HCT116 (cell line): ENCODE data around the gene RAB39A. TPM values are rescaled to one million over a fixed set of nuclear protein-coding genes. Genes with fewer than 3 reads are reported as not detected.

ENCODE experiments used
- ATAC-seq: fragments of 200-7000 bp; cut with Tn5 transposase; 2 replicates; pipeline ENCODE4 v1.9.1; 2020; ENCODE audit warnings: mild to moderate bottlenecking, moderate library complexity
- BruUV-seq: library from RNA; stranded (reverse); fragments of 400-500 nt; replicated peaks from 2 replicates; lab custom pipeline; 2021; lab: Mats Ljungman, UMichigan
- CTCF ChIA-PET: fragments of 300-600 bp; sonication (Branson Sonifier 250); formaldehyde crosslinking; loops from one replicate; lab custom pipeline; 2021; ENCODE audit warnings: antibody characterized with exemption; lab: Charles Lee
- POLR2A ChIA-PET: fragments of 300-600, 350-600 bp; sonication (Branson Sonifier 250); formaldehyde crosslinking; loops from one replicate; lab custom pipeline; 2021; ENCODE audit warnings: antibody characterized with exemption; lab: Charles Lee
- RAD21 ChIA-PET, 2 experiments: fragments of 300-600 bp; sonication (Branson Sonifier 250); formaldehyde crosslinking; loops; one replicate each; lab custom pipeline; 2023; ENCODE audit warnings: low total read pairs in 2 of 2; ENCODE audit not compliant: uncharacterized antibody in 2 of 2, unreplicated experiment in 2 of 2, low non-redundant PET in 1 of 2; lab: Charles Lee
- DNase-seq: peaks from one replicate; pipeline ENCODE4 v3.0.0-alpha.2; 2010; ENCODE audit warnings: low read depth, low spot score
- H2AFZ ChIP-seq: fragments of 200-600 bp; shearing (Covaris generic), sonication (generic); 2 replicates; pipeline ENCODE4 v1.6.1; 2017; ENCODE audit warnings: low read depth, mixed run types, mixed read lengths, antibody characterized with exemption, low read length; ENCODE audit not compliant: poor library complexity, severe bottlenecking
- H3K27ac ChIP-seq: 2 replicates; pipeline ENCODE4 v1.5.1; 2012; ENCODE audit warnings: low read depth, low read length
- H3K27me3 ChIP-seq: fragments of 200-600 bp; sonication (generic); 2 replicates; pipeline ENCODE4 v1.6.1; 2016; ENCODE audit warnings: mixed run types, low read length, mixed read lengths; ENCODE audit not compliant: insufficient read depth
- H3K36me3 ChIP-seq, 2 experiments: fragments of 200-500 bp in 1 of 2; fragments of 200-600 bp in 1 of 2; sonication (Bioruptor generic) in 1 of 2; sonication (generic) in 1 of 2; 2 replicates each; pipeline versions ENCODE4 v1.5.1 to v1.6.1; 2014 to 2016; ENCODE audit warnings: low read length in 2 of 2, inconsistent platforms in 1 of 2, mixed read lengths in 1 of 2, mixed run types in 1 of 2; ENCODE audit not compliant: insufficient read depth in 2 of 2, control insufficient read depth in 1 of 2
- H3K4me1 ChIP-seq, 2 experiments: fragments of 200-600 bp in 1 of 2; sonication (generic) in 1 of 2; 2 replicates each; pipeline versions ENCODE4 v1.5.1 to v1.6.1; 2012 to 2017; ENCODE audit warnings: low read length in 2 of 2, inconsistent platforms in 1 of 2, mild to moderate bottlenecking in 1 of 2, mixed read lengths in 1 of 2, mixed run types in 1 of 2, moderate library complexity in 1 of 2; ENCODE audit not compliant: insufficient read depth in 2 of 2, control insufficient read depth in 1 of 2
- H3K4me2 ChIP-seq: fragments of 200-600 bp; sonication (generic); 2 replicates; pipeline ENCODE4 v1.6.1; 2017; ENCODE audit warnings: mixed run types, low read length, mixed read lengths
- H3K4me3 ChIP-seq, 2 experiments: fragments of 200-600 bp in 1 of 2; sonication (generic) in 1 of 2; replicated peaks in 1 of 2; 2 replicates each; pipeline ENCODE4 v1.5.1; 2011 to 2016; ENCODE audit warnings: low read length in 2 of 2, control low read depth in 1 of 2, low read depth in 1 of 2, mild to moderate bottlenecking in 1 of 2, mixed read lengths in 1 of 2, mixed run types in 1 of 2
- H3K79me2 ChIP-seq: fragments of 200-600 bp; sonication (generic); 2 replicates; pipeline ENCODE4 v1.6.1; 2017; ENCODE audit warnings: mild to moderate bottlenecking, mixed run types, low read length, moderate library complexity, mixed read lengths; ENCODE audit not compliant: insufficient read depth
- H3K9ac ChIP-seq: fragments of 200-600 bp; sonication (generic); 2 replicates; pipeline ENCODE4 v1.6.1; 2016; ENCODE audit warnings: low read length, mixed read lengths
- H3K9me2 ChIP-seq: fragments of 200-600 bp; sonication (generic), shearing (Covaris generic); 2 replicates; pipeline ENCODE4 v1.6.1; 2017; ENCODE audit warnings: mixed run types, mild to moderate bottlenecking, moderate library complexity; ENCODE audit not compliant: insufficient read depth
- H3K9me3 ChIP-seq, 2 experiments: fragments of 200-500 bp in 1 of 2; fragments of 200-600 bp in 1 of 2; sonication (Bioruptor generic) in 1 of 2; sonication (generic) in 1 of 2; 2 replicates each; pipeline ENCODE4 v1.6.1; 2014 to 2017; ENCODE audit warnings: low read length in 2 of 2, mixed read lengths in 2 of 2, inconsistent platforms in 1 of 2, low read depth in 1 of 2, mild to moderate bottlenecking in 1 of 2, mixed run types in 1 of 2, moderate library complexity in 1 of 2; ENCODE audit not compliant: control insufficient read depth in 1 of 2, insufficient read depth in 1 of 2
- H4K20me1 ChIP-seq: fragments of 200-600 bp; sonication (generic), shearing (Covaris generic); 2 replicates; pipeline ENCODE4 v1.6.1; 2017; ENCODE audit warnings: mixed run types, mild to moderate bottlenecking, moderate library complexity; ENCODE audit not compliant: insufficient read depth
- CBX3 ChIP-seq: IDR thresholded peaks from 2 replicates; pipeline ENCODE4 v1.6.1; 2012; ENCODE audit warnings: low read depth
- EGR1 ChIP-seq: IDR thresholded peaks from 2 replicates; pipeline ENCODE4 v1.6.1; 2012; ENCODE audit warnings: low read depth
- ELF1 ChIP-seq: IDR thresholded peaks from 2 replicates; pipeline ENCODE4 v1.6.1; 2012; ENCODE audit warnings: low read depth, borderline replicate concordance
- JUND ChIP-seq: IDR thresholded peaks from 2 replicates; pipeline ENCODE4 v1.6.1; 2012
- MAX ChIP-seq: IDR thresholded peaks from 2 replicates; pipeline ENCODE4 v1.6.1; 2012
- POLR2A ChIP-seq: IDR thresholded peaks from 2 replicates; pipeline ENCODE4 v1.7.0; 2011; ENCODE audit warnings: borderline replicate concordance; ENCODE audit not compliant: insufficient read depth, insufficient read length; ENCODE audit errors: extremely low read depth
- RAD21 ChIP-seq: IDR thresholded peaks from 2 replicates; pipeline ENCODE4 v1.6.1; 2012; ENCODE audit warnings: low read depth, mild to moderate bottlenecking
- REST ChIP-seq: IDR thresholded peaks from 2 replicates; pipeline ENCODE4 v1.6.1; 2012; ENCODE audit warnings: low read depth
- SP1 ChIP-seq: IDR thresholded peaks from 2 replicates; pipeline ENCODE4 v1.6.1; 2012; ENCODE audit warnings: low read depth
- TCF7L2 ChIP-seq: IDR thresholded peaks from 2 replicates; pipeline ENCODE4 v1.7.0; 2011; ENCODE audit warnings: borderline replicate concordance, inconsistent platforms; ENCODE audit not compliant: insufficient read depth, insufficient read length; ENCODE audit errors: extremely low read depth
- YY1 ChIP-seq: IDR thresholded peaks from 2 replicates; pipeline ENCODE4 v1.6.1; 2011; ENCODE audit warnings: low read length, low read depth, moderate library complexity, mild to moderate bottlenecking; ENCODE audit not compliant: insufficient replicate concordance; ENCODE audit errors: extremely low read depth
- ZFX ChIP-seq: fragments of 450-650 bp; IDR thresholded peaks from 2 replicates; pipeline ENCODE4 v1.6.1; 2017
- intact Hi-C: fragments of 100-400 bp; cut with micrococcal nuclease; formaldehyde crosslinking; loops from 2 replicates; pipeline ENCODE4 v1.10.0; 2022
- total RNA-seq: library from RNA; stranded (reverse); gene quantifications from one replicate; pipeline ENCODE4 v1.2.1, GENCODE V29; 2021; ENCODE audit not compliant: unreplicated experiment
- TF ChIP-seq, protein P1 (sequence below), 3 experiments: fragments of 200-600 bp in 1 of 3; sonication (generic) in 1 of 3; IDR thresholded peaks in 2 of 3; conservative IDR thresholded peaks in 1 of 3; 2 replicates each; pipeline ENCODE4 v1.5.1; 2012 to 2017; ENCODE audit warnings: low read depth in 2 of 3, low read length in 2 of 3, antibody characterized with exemption in 1 of 3, borderline replicate concordance in 1 of 3, control low read depth in 1 of 3, mild to moderate bottlenecking in 1 of 3, mixed read lengths in 1 of 3, mixed run types in 1 of 3, moderate library complexity in 1 of 3; ENCODE audit not compliant: insufficient read depth in 1 of 3
- TF ChIP-seq, protein P2 (sequence below): IDR thresholded peaks from 2 replicates; pipeline ENCODE4 v1.6.1; 2012

The RAB39A gene
- total RNA-seq, 1 experiment from 2014 or later = not detected

DNA sequence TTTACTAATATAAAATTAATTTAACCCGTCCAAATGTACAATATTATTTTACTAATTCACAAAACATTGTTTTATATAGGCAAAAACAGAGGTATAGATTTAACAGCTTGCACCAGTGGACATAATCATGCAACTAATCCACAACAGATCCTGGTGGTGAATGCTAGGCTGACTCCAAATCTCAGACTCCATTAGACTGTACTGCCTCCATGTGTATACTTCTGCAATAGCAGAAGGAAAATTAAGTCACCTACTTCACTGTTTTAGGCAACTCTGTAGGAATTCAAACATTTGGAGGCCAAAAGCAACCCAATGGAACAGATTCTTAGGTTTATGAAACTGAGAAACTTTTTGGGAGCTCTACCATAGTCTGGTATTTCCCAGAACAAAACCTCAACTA, 30.0 kb upstream of the RAB39A start:
- Histone ChIP-seq H3K4me3 (no peak overlapping the region), H3K79me2 (no peaks in the 10 kb centered on the region), H3K36me3 (no peaks in the 10 kb centered on the region), H3K4me1 (no peaks in the 10 kb centered on the region), H3K27me3 (no peaks in the 10 kb centered on the region), H3K27ac (no peak overlapping the region), H2AFZ (no peak overlapping the region), H3K9ac (no peak overlapping the region), H4K20me1 (no peaks in the 10 kb centered on the region; the same call in 1 of the 2 replicates), H3K4me2 (no peak overlapping the region), H3K9me2 (no peaks in the 10 kb centered on the region), H3K9me3 (no peaks in the 10 kb centered on the region)
- ChIA-PET CTCF (no interaction called here), RAD21 (interaction anchor here in 1 of 2 experiments (1.3 kb wide), 1 partner anchor 157 kb away, joined by 5 read pairs; no protein-coding TSS in a partner anchor), POLR2A (no interaction called here)
- intact Hi-C loops = loop anchor here (1.0 to 5.0 kb wide), 4 partner anchors 40 to 336 kb away; partner anchors contain the start of gene SLC35F2
- BruUV-seq = no TSS peak
- DNase-seq (peak; percentile 36), ATAC-seq (peak; percentile 94)
- TF ChIP-seq RAD21 (peak; percentile 89), MAX (no peak), JUND (no peak), EGR1 (no peak)
- TF ChIP-seq, protein P1, sequence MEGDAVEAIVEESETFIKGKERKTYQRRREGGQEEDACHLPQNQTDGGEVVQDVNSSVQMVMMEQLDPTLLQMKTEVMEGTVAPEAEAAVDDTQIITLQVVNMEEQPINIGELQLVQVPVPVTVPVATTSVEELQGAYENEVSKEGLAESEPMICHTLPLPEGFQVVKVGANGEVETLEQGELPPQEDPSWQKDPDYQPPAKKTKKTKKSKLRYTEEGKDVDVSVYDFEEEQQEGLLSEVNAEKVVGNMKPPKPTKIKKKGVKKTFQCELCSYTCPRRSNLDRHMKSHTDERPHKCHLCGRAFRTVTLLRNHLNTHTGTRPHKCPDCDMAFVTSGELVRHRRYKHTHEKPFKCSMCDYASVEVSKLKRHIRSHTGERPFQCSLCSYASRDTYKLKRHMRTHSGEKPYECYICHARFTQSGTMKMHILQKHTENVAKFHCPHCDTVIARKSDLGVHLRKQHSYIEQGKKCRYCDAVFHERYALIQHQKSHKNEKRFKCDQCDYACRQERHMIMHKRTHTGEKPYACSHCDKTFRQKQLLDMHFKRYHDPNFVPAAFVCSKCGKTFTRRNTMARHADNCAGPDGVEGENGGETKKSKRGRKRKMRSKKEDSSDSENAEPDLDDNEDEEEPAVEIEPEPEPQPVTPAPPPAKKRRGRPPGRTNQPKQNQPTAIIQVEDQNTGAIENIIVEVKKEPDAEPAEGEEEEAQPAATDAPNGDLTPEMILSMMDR (IDR thresholded peaks at IDR 0.05 in 2 of 3, conservative IDR thresholded peaks at IDR 0.05 in 1 of 3; ENCODE audit: borderline replicate concordance in 1 of 3, insufficient read depth in 1 of 3, low read depth in 2 of 3, low read length in 2 of 3) = peak; percentile 62 to 77 (median 71); a peak in 5 of 6 replicates
- TF ChIP-seq, protein P2, sequence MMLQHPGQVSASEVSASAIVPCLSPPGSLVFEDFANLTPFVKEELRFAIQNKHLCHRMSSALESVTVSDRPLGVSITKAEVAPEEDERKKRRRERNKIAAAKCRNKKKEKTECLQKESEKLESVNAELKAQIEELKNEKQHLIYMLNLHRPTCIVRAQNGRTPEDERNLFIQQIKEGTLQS = no peak

DNA sequence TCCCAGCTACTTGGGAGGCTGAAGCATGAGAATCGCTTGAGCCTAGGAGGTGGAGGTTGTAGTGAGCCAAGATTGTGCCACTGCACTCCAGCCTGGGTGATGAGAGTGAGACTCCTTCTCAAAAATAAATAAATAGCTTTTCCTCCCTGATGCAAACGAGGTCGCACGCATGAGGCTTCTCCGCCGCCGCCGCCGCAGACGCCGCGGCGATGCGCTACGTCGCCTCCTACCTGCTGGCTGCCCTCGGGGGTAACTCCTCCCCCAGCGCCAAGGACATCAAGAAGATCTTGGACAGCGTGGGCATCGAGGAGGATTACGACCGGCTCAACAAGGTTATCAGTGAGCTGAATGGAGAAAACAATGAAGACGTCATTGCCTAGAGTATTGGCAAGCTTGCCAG, 20.0 kb upstream of the RAB39A start:
- Histone ChIP-seq H2AFZ (no peak overlapping the region), H3K27me3 (no peaks in the 10 kb centered on the region), H3K9me2 (no peaks in the 10 kb centered on the region), H3K4me3 (no peak overlapping the region), H3K9ac (no peak overlapping the region), H3K79me2 (no peaks in the 10 kb centered on the region), H3K4me1 (no peaks in the 10 kb centered on the region), H4K20me1 (no peaks in the 10 kb centered on the region), H3K27ac (no peak overlapping the region), H3K36me3 (no peaks in the 10 kb centered on the region), H3K9me3 (no peaks in the 10 kb centered on the region), H3K4me2 (no peak overlapping the region)
- ChIA-PET POLR2A (no interaction called here), CTCF (no interaction called here), RAD21 (no interaction called here)
- ATAC-seq (no peak), DNase-seq (no peak)
- no TSS peak for BruUV-seq
- intact Hi-C loops = no loop called here
- TF ChIP-seq MAX (no peak), CBX3 (no peak), ELF1 (no peak), YY1 (no peak), REST (no peak), JUND (no peak), SP1 (no peak), EGR1 (no peak), ZFX (no peak), TCF7L2 (no peak), POLR2A (no peak)
- TF ChIP-seq, protein P2 = no peak
